Activated T-helper 1 cell treated with anti-CD3 and anti-CD28 coated beads, Interleukin-12 subunit alpha, Interleukin-12 subunit beta, Interleukin-2, Interleukin-4 antibody, amounts not matched to agents 30 ng/mL and 10 ng/mL and 1 ng/mL, durations not matched to agents 14 hours and 24 hours and 36 hours (primary cell): Measurements from ENCODE around the gene ZNF652. TPM values are rescaled to one million over a fixed set of nuclear protein-coding genes. Genes with fewer than 3 reads are reported as not detected.
"Not testable (repeated sequence)": the region's sequence is repeated elsewhere in the genome, so short reads cannot be mapped to it uniquely, and the experiment has no call there.

Source experiments
- DNase-seq: peaks from one replicate; pipeline ENCODE4 v3.0.0; 2021; ENCODE audit warnings: low spot score
- H3K27ac Mint-ChIP-seq: one replicate; pipeline ENCODE4 v1.8.0; 2021; ENCODE audit warnings: mild to moderate bottlenecking, mixed read lengths
- H3K27me3 Mint-ChIP-seq: one replicate; pipeline ENCODE4 v1.8.0; 2022; ENCODE audit warnings: mild to moderate bottlenecking, moderate library complexity, mixed read lengths; ENCODE audit not compliant: insufficient read depth
- H3K36me3 Mint-ChIP-seq: one replicate; pipeline ENCODE4 v1.8.0; 2021; ENCODE audit warnings: low read depth, mixed read lengths
- H3K4me1 Mint-ChIP-seq: one replicate; pipeline ENCODE4 v1.8.0; 2021; ENCODE audit warnings: low read depth, mixed read lengths
- H3K4me3 Mint-ChIP-seq: one replicate; pipeline ENCODE4 v1.8.0; 2021; ENCODE audit warnings: mild to moderate bottlenecking, moderate library complexity, mixed read lengths
- H3K9me3 Mint-ChIP-seq: one replicate; pipeline ENCODE4 v1.8.0; 2021; ENCODE audit warnings: mixed read lengths
- intact Hi-C: fragments of 100-400 bp; cut with micrococcal nuclease; formaldehyde crosslinking; loops from one replicate; pipeline ENCODE4 v1.15.1; 2024
- total RNA-seq: library from RNA; stranded (reverse); gene quantifications from 2 replicates; pipeline ENCODE4 v1.2.3, GENCODE V29; 2022

ZNF652 gene
- total RNA-seq, 1 donor from 2014 or later = 6.3 TPM

DNA sequence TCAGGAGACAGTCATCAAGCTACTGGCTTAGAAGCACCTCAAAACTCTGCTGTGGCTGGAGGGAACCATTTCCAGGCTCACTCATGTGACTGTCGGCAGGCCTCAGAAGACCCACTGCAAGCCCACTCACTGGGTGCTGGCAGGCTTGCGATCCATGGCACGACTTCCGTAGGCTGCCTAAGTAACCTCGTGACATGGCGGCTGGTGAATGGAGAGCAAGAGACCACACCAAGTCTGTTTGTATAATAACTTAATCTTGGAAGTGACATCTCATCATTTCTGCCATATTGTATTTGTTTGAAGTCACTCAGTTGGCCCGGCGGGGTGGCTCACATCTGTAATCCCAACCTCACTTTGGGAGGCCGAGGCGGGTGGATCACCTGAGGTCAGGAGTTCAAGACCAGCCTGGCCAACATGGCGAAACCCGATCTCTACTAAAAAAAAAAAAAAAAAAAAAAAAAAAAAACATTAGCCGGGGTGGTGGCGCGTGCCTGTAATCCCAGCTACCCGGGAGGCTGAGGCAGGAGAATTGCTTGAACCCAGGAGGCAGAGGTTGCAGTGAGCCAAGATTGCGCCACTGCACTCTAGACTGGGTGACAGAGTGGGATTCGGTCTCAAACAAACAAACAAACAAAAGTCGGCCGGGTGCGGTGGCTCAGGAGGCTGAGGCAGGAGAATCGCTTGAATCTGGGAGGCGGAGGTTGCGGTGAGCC lies 75.6 kb downstream of the ZNF652 start:
- H3K4me1 Mint-ChIP-seq, intact Hi-C loops, H3K36me3 Mint-ChIP-seq, H3K9me3 Mint-ChIP-seq, H3K4me3 Mint-ChIP-seq, DNase-seq, H3K27ac Mint-ChIP-seq: not testable (repeated sequence)
- H3K27me3 Mint-ChIP-seq = peaks cover 10% of the 10 kb centered on the region

DNA sequence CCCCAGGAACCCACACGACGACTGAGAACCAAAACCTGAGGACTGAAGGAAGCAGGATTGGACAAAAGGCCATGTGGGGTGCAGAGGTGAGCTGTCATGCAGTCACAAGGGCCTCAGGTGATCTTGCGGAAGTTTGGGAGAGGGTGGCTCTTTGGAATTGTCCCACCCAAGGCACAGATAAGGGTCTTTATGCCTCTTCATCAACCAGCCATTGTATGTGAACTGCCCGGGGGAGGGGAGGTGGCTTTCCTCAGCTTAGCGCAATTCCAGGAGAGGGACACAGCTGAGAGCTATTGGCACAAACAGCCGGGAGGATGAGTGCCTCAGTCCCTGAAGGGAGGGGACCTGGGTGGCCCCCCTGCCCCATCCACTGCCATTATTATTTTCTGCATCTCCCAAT lies 76.3 kb downstream of the ZNF652 start:
- DNase-seq = no peak
- Mint-ChIP-seq H3K27me3 (peaks cover 13% of the 10 kb centered on the region), H3K9me3 (no peaks in the 10 kb centered on the region), H3K4me1 (no peaks in the 10 kb centered on the region), H3K27ac (no peak overlapping the region), H3K36me3 (peaks cover 5% of the 10 kb centered on the region), H3K4me3 (no peak overlapping the region)
- intact Hi-C loops = no loop called here

DNA sequence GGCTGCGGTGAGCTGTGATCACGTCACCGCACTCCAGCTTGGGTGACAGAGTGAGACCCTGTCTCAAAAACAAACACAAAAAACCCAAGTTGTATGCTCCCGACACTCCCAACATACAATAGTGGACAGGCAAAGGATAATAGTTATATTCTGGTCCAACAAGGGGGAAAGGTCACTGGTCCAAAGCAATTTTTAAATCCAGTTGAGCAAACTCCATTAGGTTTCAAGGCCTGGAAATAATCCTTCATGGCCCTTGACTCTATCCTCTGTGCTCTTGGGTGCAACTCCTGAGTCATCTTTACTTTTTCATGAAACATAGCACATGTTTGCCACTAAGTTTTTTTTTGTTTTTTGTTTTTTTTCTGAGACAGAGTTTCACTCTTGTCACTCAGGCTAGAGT lies 81.1 kb downstream of the ZNF652 start:
- H3K4me1 Mint-ChIP-seq = no peaks in the 10 kb centered on the region
- no peak overlapping the region for H3K4me3 Mint-ChIP-seq
- H3K27me3 Mint-ChIP-seq = peaks cover 15% of the 10 kb centered on the region
- no peaks in the 10 kb centered on the region for H3K9me3 Mint-ChIP-seq
- intact Hi-C loops = no loop called here
- H3K36me3 Mint-ChIP-seq = no peaks in the 10 kb centered on the region
- no peak for DNase-seq
- no peak overlapping the region for H3K27ac Mint-ChIP-seq

DNA sequence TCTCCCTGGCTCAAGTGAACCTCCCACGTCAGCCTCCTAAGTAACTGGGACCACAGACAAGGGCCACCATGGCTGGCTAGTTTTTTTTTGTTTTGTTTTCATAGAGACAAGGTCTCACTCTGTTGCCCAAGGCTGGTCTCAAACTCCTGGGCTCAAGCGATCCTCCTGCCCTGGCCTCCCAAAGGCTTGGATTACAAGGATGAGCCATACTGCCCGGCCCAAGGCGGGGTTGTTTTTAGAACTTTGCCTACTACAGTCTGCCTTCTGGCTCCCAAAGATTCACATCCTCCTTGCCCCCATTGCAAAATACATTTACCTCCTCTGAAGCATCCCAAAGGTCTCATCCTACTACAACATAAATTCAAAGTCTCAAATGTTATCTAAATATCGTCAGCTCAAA lies 82.0 kb downstream of the ZNF652 start:
- H3K27ac Mint-ChIP-seq = no peak overlapping the region
- H3K9me3 Mint-ChIP-seq = no peaks in the 10 kb centered on the region
- intact Hi-C loops = no loop called here
- H3K27me3 Mint-ChIP-seq = peaks cover 15% of the 10 kb centered on the region
- no peak for DNase-seq
- no peaks in the 10 kb centered on the region for H3K4me1 Mint-ChIP-seq
- H3K36me3 Mint-ChIP-seq = no peaks in the 10 kb centered on the region
- H3K4me3 Mint-ChIP-seq = no peak overlapping the region

DNA sequence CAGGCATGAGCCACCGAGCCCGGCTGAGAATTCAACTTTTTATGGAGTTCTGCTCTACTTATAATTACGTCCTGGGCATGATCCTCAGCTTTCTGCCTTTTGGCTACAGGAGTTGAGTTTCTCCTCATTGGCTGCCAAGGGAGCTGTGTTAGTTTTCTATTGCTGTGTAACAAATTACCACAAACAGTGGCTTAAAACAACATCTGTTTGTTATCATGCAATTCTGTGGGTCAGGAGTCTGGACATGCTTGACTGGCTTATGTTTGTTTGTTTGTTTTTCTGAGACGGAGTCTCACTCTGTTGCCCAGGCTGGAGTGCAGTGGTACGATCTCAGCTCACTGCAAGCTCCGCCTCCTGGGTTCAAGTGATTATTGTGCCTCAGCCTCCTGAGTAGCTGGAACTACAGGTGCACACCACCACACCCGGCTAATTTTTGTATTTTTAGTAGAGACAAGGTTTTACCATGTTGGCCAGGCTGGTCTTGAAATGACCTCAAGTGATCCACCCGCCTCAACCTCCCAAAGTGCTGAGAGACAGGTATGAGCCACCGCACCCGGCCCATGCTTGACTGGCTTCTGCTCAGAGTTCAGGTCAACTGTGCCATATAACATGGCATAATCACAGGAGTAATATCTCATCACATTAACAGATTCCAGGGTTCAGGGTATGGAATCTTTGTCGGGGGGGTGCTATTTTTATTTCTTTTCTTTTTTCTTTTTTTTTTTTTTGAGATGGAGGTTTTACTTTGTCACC lies 82.6 kb downstream of the ZNF652 start:
- H3K27ac Mint-ChIP-seq, H3K4me3 Mint-ChIP-seq, H3K36me3 Mint-ChIP-seq, DNase-seq, intact Hi-C loops, H3K9me3 Mint-ChIP-seq, H3K4me1 Mint-ChIP-seq: not testable (repeated sequence)
- H3K27me3 Mint-ChIP-seq = peaks cover 15% of the 10 kb centered on the region

DNA sequence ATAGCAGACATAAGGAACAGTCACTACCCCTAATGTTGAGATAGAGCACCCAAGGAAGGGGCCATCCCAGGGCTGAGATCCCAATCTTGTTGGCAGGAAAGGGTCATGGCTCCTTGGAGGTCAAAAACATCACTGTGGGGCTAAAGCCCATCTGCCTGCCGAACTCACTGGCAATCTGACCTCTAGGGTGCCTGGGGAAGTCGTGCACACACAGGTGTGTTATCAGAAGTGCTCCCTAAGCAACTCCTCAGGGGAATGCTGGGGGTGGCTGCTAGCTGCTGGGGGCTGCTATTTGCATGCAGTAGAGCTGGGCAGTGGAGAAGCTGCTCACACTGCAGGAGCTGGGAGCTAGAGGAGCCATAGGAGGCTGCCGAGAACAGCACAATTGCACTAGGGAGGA lies 84.0 kb downstream of the ZNF652 start:
- Mint-ChIP-seq H3K27me3 (peaks cover 8% of the 10 kb centered on the region), H3K4me1 (no peaks in the 10 kb centered on the region), H3K4me3 (no peak overlapping the region), H3K9me3 (no peaks in the 10 kb centered on the region), H3K36me3 (no peaks in the 10 kb centered on the region), H3K27ac (no peak overlapping the region)
- no peak for DNase-seq
- intact Hi-C loops = no loop called here

DNA sequence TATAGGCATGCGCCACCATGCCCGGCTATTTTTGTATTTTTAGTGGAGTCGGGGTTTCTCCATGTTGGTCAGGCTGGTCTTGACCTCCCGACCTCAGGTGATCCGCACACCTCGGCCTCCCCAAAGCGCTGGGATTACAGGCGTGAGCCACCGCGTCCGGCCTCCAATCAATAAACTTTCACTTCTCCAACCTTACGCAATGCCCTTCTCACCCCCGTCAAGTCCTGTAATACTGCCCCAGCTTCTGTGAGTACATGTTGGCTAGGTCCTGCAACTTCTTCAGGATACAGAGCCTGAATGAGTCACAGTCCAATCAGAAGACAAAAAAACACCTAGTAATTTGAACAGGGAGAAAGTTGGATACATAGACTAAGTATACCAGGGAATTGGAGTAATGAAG lies 84.4 kb downstream of the ZNF652 start:
- intact Hi-C loops = no loop called here

DNA sequence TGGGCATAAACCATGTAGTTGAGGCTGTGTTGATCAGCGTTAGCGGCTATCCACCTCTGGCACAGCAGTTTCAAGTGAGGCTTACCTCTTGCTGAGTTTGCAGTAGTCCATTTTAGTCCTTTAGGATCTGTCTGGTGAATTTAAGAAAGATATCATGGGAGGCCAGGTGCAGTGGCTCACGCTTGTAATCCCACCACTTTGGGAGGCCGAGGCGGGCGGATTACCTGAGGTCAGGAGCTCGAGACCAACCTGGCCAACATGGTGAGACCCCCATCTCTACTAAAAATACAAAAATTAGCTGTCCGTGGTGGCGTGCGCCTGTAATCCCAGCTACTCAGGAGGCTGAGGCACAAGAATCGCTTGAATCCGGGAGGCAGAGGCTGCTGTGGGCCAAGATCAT lies 86.1 kb downstream of the ZNF652 start:
- H3K9me3 Mint-ChIP-seq, H3K4me1 Mint-ChIP-seq, H3K27me3 Mint-ChIP-seq, intact Hi-C loops, H3K4me3 Mint-ChIP-seq, H3K27ac Mint-ChIP-seq, H3K36me3 Mint-ChIP-seq, DNase-seq: not testable (repeated sequence)

More for the DNA sequence above, 84.4 kb downstream of the ZNF652 start:
- H3K9me3 Mint-ChIP-seq = no peaks in the 10 kb centered on the region
- DNase-seq = no peak
- H3K27ac Mint-ChIP-seq = no peak overlapping the region
- H3K27me3 Mint-ChIP-seq = peaks cover 8% of the 10 kb centered on the region
- no peaks in the 10 kb centered on the region for H3K4me1 Mint-ChIP-seq
- H3K4me3 Mint-ChIP-seq = no peak overlapping the region
- no peaks in the 10 kb centered on the region for H3K36me3 Mint-ChIP-seq

DNA sequence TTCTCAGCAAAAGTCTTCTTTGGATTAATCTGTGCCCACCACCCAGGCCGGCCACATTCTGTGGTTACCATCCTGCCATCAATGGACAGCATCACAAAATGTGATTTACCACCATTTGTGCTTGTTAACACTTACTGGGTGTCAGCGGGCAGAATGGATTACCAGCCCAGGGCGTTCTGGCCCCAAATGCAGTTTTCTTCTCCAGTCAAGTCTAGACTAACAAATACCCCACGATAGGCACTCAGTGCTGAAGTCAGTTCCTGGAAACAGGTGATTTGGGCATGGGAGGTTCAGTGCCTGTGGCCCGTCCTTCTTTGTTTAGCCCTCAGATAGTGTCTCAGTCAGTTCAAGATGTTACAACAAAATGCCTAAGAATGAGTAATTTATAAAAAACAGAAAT lies 92.7 kb downstream of the ZNF652 start:
- H3K4me3 Mint-ChIP-seq = no peak overlapping the region
- intact Hi-C loops = no loop called here
- DNase-seq = no peak
- H3K9me3 Mint-ChIP-seq = no peaks in the 10 kb centered on the region
- H3K4me1 Mint-ChIP-seq = no peaks in the 10 kb centered on the region
- no peak overlapping the region for H3K27ac Mint-ChIP-seq
- peaks cover 8% of the 10 kb centered on the region for H3K27me3 Mint-ChIP-seq
- no peaks in the 10 kb centered on the region for H3K36me3 Mint-ChIP-seq

DNA sequence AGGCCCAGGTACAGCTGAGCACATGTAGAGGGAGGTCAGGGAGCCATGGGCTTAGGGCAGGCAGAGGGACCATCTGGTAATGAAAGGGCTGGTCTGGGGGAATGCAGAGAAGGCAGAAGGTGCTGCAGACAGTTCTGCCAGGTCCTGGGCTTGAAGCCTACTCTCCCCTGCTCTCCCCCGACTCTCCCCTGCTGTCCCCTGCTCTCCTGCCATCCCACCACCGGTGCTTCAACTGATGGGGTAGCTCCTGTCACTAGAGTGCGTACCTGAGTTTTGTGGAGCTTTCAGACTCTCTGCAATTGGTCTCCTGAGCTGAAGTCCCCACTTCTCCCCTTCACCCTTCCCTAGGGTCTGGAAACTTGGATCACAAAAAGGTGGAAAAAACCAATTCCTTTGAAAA lies 94.1 kb downstream of the ZNF652 start:
- intact Hi-C loops = no loop called here
- no peak for DNase-seq
- Mint-ChIP-seq H3K36me3 (no peaks in the 10 kb centered on the region), H3K27ac (no peak overlapping the region), H3K4me3 (no peak overlapping the region), H3K9me3 (no peaks in the 10 kb centered on the region), H3K4me1 (no peaks in the 10 kb centered on the region), H3K27me3 (peaks cover 13% of the 10 kb centered on the region)

DNA sequence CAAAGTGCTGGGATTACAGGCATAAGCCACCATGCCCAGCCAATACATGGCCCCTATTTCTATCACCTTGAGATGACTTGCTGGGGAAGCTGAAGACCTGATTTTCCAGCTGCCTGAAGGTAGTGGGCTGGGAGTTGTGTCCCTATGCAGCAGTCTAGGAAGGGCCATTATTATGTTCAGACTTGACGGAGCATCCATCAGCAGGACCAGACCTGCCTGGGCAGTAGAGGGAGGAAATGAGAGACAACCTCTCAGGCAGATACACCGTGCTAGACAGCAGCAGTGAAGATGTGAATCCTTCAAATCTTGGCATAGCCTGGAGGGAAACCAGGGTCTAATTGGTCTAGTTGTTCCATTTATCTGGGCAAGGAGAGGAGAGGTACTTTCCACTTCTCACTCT lies 95.8 kb downstream of the ZNF652 start:
- peaks cover 17% of the 10 kb centered on the region for H3K27me3 Mint-ChIP-seq
- H3K9me3 Mint-ChIP-seq = no peaks in the 10 kb centered on the region
- H3K36me3 Mint-ChIP-seq = no peaks in the 10 kb centered on the region
- intact Hi-C loops = no loop called here
- H3K4me1 Mint-ChIP-seq = peaks cover 1% of the 10 kb centered on the region
- no peak overlapping the region for H3K27ac Mint-ChIP-seq
- no peak overlapping the region for H3K4me3 Mint-ChIP-seq
- no peak for DNase-seq

DNA sequence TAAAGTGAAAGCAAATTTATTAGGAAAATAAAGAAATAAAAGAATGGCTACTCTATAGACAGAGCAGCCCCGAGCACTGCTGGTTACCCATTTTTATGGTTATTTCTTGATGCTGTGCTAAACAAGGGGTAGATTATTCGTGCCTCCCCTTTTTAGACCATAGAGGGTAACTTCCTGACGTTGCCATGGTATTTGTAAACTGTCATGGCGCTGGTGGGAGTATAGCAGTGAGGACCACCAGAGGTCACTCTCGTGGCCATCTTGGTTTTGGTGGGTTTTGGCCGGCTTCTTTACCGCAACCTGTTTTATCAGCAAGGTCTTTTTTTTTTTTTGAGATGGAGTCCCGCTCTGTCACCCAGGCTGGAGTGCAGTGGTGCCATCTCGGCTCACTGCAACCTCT lies 100.5 kb downstream of the ZNF652 start:
- peaks cover 25% of the 10 kb centered on the region for H3K27me3 Mint-ChIP-seq
- DNase-seq, H3K27ac Mint-ChIP-seq, intact Hi-C loops, H3K9me3 Mint-ChIP-seq, H3K4me1 Mint-ChIP-seq, H3K4me3 Mint-ChIP-seq, H3K36me3 Mint-ChIP-seq: not testable (repeated sequence)

DNA sequence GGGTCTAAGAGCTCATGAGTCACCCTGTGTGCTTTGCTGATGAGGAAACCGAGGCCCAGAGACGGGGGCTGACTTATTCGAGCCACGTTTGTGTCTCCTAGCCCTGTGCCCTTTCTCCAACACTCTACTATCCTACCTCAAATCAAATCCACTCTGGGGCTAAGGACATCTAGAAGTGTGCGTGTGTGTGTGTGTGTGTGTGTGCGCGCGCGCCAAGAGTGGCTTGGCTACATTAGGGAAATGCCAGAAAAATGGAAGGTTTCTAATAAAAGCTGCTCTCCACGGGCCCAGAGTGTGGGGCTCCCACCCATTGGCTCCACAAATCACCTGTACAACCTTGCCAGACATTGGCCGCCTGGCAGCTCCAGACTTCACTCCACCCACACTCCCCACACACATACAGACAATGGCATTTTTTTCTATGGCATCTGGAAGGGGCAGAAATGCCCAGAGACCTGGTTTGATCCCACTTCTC lies 101.2 kb downstream of the ZNF652 start:
- no peak for DNase-seq
- peak overlapping the region; percentile 44 for H3K27ac Mint-ChIP-seq
- H3K4me1 Mint-ChIP-seq = peaks cover 9% of the 10 kb centered on the region
- H3K36me3 Mint-ChIP-seq = no peaks in the 10 kb centered on the region
- no peaks in the 10 kb centered on the region for H3K9me3 Mint-ChIP-seq
- peaks cover 24% of the 10 kb centered on the region for H3K27me3 Mint-ChIP-seq
- peak overlapping the region; percentile 77 for H3K4me3 Mint-ChIP-seq
- intact Hi-C loops = loop anchor here (1.0 kb wide), 1 partner anchor 31 kb away; the partner anchor contains the start of gene PHOSPHO1
